HG02870 (cell line): ENCODE measurements around the gene PDK2.
"Not testable (repeated sequence)": the region's sequence is repeated elsewhere in the genome, so short reads cannot be mapped to it uniquely, and the experiment has no call there.

ENCODE experiments used
- ATAC-seq: cut with Tn5 transposase; IDR thresholded peaks from one replicate; pipeline ENCODE4 v1.9.1; 2021; ENCODE audit warnings: mild to moderate bottlenecking, moderate library complexity; ENCODE audit not compliant: unreplicated experiment

PDK2 gene

DNA sequence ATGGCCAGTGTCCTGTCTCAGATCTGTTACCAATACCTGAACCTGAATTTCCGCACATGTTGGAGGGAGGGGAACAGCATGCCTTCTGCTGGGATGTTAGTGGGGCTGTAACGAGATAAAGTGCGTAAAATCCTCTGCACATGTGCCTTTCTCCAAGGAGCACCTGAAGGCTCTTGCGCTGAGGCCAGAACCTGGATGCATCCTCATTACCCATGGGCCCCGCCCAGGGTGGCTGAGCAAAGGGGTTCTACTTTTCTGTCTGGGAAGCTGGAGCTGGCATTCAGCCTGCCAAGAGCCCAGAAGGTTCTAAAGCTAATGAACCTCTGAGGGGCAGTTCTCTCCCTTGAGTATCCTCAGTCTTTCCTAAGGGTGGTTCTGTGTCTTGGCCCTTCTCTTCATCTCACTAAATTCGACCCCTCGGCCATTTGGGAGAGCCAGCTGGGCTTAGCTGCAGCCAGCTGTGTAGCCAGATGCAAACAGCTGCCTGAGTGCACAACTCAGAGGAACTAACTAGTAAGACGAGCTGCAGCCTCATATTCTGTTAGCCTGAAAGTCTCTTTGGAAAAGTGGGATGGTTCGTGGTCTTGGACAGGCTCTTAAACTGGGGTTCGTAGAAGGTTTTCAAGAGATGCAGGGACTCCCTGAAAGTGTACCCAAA lies 36.7 kb upstream of the PDK2 start:
- no peak for ATAC-seq

DNA sequence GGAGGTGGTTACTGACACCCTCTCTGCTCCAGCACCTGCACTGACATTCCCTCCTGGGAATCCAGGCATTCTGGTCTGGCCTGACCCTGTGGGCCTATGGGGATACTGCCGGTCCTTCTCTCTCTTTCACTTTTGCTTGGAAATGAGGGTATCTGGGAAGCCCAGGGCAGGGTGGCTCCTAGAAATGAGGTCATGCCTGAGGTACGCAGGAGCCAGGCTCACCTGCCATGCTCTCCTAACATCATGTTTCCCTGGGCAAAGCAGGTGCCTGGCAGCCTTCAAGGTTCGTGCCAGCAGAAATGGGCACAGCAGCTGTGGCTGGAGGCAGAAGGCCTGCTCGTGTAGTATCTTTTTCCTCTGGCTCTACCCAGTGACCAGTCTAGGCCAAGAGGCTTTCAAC lies 35.9 kb upstream of the PDK2 start:
- ATAC-seq, result no peak

DNA sequence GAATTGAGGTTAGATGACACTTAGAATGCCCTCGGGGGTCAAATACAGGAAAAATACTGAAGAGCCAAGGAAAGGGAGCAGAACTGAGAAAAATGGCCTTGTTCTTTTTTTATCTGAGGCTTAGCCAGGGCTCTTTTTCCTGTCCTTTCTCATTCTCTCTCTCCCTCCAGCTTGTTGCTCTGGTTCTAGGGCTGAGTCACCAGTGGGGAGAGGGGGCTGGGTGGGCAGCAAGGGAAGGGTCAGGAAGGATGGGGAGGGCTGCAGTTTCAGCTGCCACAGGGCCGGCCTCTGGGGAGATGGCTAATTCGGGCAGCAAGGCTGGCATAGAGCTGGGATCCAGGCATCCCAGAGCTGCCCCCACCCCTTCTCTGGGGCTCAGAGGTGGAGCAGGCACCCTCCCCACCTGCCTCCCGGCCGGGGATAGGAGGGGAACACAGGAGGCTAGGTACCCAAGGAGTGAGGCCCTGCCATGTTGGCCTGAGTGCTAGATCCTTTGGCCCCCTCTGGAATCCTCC lies 35.3 kb upstream of the PDK2 start:
- ATAC-seq, result no peak

DNA sequence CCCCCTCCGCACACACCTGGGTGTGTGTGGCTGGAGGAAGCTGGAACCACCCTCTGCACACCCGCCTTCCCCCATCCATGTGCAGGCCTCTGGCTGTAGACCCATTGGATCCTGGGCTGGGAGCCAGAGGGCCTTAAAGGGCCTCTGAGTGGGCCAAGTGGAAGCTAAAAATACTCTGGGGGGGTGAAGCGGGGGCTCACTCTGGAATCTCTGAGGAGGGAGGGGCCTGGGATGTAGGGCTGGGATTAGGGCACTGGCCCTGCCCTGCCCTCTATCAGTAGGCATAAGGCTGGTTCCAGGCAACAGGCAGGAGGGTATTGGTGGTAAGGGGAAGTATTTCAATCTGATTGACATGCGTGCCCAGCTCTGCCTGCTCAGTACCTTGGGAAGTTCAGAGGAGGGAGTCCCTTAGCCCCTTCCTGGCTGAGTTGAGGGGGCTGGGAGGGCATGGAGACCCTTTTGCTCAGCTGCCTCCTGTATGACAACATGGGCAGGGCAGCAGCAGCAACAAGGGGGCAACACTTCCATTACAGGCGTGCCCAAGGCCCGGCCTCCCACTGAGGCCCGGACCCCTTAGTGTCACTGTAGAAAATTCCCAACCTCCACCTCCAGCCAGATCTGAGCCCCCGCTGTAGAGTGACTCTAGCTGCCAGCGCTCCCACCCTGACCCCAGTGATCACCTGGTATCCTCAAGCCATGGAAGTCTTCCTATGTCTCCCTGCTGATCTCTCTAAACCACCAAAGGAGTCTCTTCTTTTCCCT lies 34.0 kb upstream of the PDK2 start:
- no peak for ATAC-seq

DNA sequence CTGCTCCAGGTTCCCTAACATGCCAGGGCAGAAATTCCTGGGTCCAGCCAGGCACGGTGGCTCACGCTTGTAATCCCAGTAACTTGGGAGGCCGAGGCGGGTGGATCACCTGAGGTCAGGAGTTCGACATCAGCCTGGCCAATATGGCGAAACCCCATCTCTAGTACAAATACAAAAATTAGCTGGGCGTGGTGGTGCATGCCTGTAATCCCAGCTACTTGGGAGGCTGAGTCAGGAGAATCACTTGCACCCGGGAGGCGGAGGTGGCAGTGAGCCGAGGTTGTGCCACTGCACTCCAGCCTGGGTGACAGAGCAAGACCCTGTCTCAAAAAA lies 33.5 kb upstream of the PDK2 start:
- not testable (repeated sequence) for ATAC-seq

DNA sequence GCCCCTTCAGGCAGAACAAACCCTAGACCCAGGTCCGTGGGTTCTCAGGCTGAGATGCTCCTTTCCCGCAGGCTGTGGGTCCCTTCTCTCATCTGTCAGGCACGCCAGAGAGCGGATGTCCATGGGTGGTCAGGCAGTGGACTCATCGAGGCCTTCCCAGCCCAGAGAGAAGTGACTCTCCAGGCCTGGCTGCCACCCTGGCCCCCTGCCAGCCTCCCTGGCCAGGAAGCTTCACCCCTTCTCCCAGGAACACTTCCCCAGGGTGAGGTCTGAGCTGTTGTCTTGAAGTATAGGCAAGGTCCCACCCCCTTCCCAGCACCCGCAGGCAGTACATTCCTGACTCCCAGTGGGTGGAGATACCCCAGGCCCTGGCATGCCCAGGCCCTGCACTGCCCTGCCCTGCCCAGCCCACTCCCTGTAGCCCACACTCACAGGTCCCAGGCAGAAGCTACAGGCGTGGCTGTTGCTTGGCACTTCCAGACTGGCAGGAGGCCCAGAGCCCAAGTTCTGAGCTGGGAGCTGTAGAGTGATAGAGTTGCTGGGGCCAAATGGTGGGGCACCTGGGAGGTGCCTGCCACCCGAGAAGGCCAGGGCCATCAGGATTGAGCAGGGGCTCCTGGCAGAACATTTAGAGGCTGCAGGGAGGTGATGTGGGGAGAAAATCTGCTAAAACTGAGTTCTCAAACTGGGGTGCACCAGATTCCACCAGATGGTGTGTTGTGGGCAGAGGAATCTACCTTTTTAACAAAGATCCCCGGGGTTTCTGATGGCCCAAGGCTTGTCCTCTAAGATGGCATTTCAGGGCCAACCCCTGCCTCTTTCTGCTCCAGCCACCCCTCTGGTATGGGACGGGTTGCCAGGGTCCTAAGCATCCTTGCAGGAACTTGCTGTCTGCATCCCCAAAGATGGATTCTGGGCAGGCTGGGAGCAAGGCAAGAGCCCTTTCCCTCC lies 32.6 kb upstream of the PDK2 start:
- ATAC-seq, result no peak

DNA sequence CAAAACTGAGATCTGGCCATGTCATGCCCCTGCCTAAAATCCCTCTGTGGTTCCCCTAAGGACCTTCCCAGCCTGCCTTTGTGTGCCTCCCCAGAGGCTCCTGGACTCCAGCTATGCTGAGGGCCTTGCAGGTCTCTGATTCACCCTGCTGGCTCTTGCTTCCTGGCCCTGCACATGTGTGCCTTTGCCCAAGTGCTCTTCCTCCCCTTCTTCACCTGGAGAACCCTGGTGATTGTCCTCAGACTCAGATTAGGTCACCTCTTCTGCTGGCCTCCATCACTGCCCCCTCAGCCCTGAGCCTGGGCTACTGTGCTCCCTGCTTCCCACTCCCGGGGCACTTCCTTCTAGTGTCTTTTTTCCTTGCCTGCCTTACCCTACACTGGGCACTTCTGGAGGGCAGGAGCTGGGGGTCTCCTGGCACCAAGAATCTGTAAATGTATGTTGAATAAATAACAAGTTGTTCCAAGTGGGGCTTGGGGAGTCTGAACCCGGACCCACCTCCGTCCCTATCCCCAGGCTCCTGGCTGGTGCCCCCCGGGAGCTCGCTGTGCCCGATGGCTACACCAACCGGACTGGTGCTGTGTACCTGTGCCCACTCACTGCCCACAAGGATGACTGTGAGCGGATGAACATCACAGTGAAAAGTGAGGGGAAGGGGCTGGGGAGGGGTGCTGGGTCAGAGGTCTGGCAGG lies 31.4 kb upstream of the PDK2 start:
- ATAC-seq, result no peak

DNA sequence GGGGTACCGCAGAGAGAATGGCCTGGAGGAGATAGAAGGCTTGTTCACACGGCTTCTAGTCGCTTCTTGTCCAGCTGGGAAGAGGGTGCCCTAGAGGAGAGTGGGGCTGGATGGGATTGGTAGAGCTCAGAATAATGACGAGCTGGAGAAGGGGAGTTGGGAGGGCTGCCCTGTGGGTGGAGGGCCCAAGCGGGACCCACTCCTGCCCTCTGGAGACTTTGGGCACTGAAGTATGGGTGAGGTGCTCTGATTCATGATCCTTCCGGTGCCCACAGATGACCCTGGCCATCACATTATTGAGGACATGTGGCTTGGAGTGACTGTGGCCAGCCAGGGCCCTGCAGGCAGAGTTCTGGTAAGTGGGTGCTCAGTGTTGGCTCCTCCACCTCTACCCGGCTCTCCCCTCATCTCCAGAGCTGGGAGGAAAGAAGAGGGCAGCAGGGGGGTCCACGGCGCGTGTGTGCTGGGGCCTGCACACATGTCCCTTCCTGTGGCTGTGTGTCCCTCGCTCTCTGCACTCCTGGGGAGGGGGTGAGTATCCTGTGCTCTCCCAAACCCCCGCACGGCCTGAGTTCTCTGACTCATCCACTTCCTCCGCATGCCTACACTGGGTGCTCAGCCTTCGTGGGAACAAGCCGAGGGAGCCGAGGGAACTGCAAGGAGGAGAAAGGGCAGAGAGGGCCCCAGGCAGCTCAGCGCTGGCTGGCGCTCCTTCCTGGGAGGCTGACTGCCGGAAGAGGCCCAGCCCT lies 30.7 kb upstream of the PDK2 start:
- ATAC-seq, result no peak

DNA sequence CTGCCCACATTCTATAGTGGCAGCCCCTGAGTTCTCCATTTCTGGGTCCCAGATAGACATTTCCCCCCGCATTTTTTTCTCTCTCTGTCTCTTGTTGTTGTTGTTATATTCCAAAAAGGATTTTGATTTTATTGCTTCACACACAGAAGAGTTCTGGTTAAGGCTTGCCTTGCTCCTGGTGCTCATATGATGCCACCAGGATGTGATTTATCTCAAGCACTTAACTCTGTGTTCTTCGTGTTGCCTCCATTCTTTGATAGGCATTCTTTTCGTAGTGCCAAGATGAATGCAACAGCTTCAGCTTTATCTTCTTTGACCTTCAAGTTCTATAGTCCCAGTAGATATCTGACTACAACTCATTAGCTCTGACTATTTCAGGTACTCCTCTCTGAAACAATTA lies 30.1 kb upstream of the PDK2 start:
- no peak for ATAC-seq

DNA sequence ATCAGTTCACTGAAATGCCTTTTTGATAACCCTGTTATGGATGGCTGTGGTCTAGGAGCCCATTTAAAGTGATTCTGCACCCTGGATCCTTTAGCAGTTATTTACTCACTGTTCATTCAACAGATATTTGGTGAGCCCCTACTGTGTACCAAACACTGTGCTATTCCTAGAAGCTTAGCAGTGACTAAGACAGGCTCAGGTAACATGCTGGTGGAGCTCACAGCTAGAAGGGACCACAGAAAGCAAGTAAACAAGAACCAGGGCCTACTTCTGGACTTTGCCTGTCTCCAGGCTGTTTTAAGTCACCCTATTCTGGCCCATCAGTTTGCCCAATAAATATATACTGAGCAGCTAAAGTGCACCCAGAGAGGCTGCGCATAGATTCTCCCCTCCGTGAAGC lies 28.2 kb upstream of the PDK2 start:
- no peak for ATAC-seq

DNA sequence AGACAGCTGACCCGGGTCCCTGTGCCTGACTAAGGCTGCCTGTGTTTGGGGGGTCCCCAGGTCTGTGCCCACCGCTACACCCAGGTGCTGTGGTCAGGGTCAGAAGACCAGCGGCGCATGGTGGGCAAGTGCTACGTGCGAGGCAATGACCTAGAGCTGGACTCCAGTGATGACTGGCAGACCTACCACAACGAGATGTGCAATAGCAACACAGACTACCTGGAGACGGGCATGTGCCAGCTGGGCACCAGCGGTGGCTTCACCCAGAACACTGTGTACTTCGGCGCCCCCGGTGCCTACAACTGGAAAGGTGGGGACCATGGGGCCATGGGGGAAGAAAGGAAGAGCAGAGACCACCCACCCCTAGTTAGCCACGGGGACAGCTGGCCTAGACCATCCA lies 27.2 kb upstream of the PDK2 start:
- ATAC-seq, result no peak

DNA sequence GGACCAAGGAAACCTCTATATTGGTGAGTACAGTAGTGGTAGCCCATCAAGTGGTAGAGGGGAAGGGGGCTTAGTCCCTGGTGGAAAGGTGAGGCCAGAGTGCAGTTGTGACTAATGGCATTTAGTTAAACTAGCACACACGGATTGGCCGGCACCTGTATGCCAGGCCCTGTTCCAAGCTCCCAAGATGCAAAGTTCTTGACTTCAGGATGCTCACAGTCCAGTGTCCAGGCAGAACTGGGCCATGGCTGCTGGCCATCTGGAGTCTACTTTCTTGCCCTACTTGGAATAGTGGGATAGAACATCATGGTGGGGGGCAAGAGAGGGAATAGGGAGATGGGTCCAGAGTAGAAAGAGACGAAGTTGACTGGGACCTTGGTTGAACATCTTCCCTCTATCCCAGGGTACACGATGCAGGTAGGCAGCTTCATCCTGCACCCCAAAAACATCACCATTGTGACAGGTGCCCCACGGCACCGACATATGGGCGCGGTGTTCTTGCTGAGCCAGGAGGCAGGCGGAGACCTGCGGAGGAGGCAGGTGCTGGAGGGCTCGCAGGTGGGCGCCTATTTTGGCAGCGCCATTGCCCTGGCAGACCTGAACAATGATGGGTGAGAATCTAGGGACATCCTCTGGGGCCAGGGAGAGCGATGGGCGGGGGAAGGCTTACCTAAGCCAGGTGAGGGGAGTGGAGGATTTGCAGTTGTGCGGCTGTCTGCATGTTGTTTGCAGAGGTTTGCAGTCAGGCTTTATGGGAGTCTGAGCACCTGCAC lies 24.1 kb upstream of the PDK2 start:
- ATAC-seq, result no peak

DNA sequence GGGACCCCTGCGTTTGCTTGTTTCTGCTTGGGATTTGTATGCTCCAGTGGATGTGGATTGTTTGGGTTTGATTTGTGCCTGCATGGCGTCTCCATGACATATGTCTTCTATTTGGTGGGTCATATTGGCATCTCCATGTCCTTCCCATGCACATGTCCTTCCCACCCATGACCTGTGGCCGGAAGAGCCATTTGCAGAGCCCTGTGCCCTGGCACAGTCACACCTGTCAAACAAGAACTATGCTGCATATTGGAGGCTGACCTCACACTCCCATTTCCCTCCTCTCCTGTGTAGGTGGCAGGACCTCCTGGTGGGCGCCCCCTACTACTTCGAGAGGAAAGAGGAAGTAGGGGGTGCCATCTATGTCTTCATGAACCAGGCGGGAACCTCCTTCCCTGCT lies 23.5 kb upstream of the PDK2 start:
- no peak for ATAC-seq

DNA sequence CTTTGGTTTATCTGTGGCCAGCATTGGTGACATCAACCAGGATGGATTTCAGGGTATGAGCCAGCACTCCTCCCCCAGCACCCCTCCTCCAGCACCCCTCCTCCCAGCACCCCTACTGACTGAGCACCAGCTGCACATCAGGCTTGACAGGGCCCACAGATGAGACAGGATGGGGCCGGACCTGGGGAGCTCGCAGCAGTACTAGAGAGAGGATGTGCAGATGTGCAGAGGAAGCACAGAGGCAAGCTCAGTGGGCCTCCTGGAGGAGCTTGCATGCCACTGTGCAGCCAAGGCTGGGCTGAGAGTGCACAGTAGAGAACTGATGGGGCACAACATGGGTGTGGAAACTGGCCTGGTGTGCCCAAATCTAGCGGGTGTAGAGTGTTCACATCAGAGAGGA lies 23.0 kb upstream of the PDK2 start:
- ATAC-seq, result no peak

DNA sequence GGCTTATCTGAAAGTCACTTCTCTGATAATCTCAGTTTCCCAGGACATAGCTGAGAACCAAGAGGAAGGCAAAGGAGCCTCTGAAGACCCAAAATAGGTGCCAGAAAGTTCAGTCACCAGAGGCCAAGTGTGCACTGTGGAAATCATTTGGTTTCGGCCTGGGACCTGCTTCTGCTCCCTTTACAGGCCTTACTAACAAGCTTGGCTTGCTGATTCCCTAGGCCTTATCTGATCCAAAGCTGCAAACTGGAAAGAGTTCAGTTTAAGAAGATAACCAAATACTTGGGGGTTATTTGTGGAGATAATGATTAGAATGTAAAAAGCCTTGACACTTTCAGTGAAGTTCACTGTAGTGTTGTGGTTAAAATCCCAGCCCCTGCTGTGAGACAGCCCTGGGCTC lies 22.2 kb upstream of the PDK2 start:
- ATAC-seq, result no peak

DNA sequence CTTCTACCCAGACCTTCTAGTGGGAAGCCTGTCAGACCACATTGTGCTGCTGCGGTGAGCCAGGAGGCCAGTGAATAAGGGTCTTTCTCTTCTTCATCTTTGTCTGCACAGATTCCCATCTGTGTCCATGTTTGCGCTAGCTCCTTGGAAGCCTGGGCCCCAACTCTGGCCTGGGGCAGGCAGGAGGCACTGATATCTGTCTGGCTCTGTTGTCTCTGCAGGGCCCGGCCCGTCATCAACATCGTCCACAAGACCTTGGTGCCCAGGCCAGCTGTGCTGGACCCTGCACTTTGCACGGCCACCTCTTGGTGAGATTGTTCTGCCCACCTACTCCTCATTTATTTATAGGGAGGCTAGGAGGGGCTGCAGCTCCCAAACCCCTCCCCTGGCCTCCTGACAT lies 20.9 kb upstream of the PDK2 start:
- no peak for ATAC-seq

DNA sequence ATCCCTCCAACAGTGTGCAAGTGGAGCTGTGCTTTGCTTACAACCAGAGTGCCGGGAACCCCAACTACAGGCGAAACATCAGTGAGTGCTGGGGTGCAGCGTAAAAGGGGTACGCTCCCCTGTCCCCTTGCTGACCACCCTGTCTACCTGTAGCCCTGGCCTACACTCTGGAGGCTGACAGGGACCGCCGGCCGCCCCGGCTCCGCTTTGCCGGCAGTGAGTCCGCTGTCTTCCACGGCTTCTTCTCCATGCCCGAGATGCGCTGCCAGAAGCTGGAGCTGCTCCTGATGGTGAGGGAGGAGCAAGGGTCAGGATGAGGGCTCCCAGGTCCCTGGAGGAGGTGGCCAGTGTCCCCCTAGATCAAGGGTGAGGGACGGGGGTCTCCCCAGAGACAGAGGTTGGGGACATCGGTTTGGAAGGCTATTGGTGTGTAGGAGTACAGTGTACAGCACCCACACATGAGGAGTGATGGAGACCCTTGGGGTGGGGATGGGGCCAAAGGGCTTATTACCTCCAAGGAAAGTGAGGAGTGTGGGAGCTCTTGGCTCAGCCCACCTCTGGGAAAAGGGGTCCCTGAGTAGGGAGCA lies 19.6 kb upstream of the PDK2 start:
- ATAC-seq, result no peak

DNA sequence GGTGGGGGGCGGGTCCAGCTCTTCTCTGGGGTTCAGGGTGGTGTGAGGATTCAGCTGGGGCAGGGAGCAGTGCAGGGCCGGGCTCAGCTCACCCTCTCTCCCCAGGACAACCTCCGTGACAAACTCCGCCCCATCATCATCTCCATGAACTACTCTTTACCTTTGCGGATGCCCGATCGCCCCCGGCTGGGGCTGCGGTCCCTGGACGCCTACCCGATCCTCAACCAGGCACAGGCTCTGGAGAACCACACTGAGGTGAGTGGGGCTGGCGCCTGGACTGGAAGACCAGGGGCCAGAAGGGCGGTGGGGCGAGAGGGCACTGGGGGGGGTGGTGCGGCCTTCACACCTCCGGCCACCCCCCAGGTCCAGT lies 18.9 kb upstream of the PDK2 start:
- ATAC-seq, result no peak

DNA sequence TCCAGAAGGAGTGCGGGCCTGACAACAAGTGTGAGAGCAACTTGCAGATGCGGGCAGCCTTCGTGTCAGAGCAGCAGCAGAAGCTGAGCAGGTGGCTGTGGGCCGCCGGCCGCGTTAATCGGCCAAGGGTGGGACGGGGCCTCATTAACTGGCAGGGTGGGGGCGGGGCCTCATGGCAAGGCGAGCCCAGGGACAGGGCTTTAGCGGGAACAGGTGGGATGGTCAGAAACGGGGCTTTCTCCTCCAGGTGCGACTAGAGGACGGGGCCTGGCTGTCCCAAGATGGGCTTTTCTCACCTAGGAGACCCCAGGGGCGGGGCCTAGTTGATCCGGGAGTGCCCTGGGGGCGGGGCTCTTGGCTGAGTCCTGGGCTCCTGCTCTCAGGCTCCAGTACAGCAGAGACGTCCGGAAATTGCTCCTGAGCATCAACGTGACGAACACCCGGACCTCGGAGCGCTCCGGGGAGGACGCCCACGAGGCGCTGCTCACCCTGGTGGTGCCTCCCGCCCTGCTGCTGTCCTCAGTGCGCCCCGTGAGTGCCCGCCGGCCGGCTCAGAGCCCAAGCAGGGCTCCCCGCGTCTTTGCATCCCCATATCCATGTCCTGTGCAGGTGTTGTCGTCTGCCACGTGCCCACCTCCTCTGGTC lies 18.4 kb upstream of the PDK2 start:
- no peak for ATAC-seq
